Cardiac fibroblast (primary cell): Measurements from ENCODE around the gene SDK1.

Experiments
- DNase-seq, 2 donors: peaks; one replicate each; pipeline versions ENCODE4 v3.0.0 to v3.0.0-alpha.2; 2010; ENCODE audit warnings: low read depth in 2 of 2
- H3K4me3 ChIP-seq, 2 donors: replicated peaks in 1 of 2; 1 replicate in 1 of 2; 2 replicates in 1 of 2; pipeline ENCODE4 v1.5.1; 2011; ENCODE audit warnings: low read depth in 2 of 2, low read length in 2 of 2, mild to moderate bottlenecking in 2 of 2, moderate library complexity in 1 of 2
- TF ChIP-seq, protein P1 (sequence below): IDR thresholded peaks from one replicate; pipeline ENCODE4 v1.5.1; 2011; ENCODE audit warnings: low read depth, mild to moderate bottlenecking, low read length, inconsistent platforms

The SDK1 gene

DNA sequence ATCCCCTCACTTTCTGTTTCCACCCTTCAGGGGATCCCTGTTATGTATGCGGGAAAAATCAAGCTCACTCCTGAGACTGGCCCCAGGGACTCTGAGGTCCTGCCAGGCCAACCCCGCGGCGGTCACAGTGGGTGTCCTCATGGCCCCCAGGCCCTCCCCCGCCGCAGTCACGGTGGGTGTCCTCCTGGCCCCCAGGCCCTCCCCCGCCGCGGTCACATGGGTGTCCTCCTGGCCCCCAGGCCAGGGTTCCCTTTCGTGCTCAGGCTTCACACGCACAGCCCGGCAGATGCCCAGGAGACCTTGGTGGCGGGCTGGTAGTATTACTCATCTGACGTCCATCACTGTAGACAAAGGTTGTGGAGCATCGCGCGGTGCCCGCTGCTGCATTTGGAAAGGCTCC lies 890.0 kb downstream of the SDK1 start:
- H3K4me3 ChIP-seq, result no peak overlapping the region
- no peak for DNase-seq
- TF ChIP-seq, protein P1, sequence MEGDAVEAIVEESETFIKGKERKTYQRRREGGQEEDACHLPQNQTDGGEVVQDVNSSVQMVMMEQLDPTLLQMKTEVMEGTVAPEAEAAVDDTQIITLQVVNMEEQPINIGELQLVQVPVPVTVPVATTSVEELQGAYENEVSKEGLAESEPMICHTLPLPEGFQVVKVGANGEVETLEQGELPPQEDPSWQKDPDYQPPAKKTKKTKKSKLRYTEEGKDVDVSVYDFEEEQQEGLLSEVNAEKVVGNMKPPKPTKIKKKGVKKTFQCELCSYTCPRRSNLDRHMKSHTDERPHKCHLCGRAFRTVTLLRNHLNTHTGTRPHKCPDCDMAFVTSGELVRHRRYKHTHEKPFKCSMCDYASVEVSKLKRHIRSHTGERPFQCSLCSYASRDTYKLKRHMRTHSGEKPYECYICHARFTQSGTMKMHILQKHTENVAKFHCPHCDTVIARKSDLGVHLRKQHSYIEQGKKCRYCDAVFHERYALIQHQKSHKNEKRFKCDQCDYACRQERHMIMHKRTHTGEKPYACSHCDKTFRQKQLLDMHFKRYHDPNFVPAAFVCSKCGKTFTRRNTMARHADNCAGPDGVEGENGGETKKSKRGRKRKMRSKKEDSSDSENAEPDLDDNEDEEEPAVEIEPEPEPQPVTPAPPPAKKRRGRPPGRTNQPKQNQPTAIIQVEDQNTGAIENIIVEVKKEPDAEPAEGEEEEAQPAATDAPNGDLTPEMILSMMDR, result no peak

DNA sequence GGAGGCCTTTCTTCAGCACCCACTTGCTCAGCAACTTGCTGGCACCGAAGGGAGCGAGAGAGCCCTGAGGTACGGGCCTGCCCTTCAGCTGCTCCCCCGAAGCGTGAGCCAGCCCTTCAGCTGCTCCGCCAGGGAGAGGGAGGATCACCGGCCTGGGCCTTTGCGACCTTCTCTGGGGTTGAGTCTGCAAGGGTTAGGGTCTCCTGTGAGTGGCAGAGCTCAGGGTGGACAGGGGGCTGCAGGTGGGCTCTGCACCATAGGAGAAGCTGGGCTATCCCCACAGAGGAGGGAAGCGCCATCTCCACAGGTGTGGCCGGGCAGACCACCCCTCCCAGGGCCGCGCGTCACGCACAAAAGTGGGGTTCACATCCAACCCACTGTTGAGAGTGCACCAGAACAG lies 890.5 kb downstream of the SDK1 start:
- no peak for DNase-seq
- no peak overlapping the region for H3K4me3 ChIP-seq
- TF ChIP-seq, protein P1, result no peak

DNA sequence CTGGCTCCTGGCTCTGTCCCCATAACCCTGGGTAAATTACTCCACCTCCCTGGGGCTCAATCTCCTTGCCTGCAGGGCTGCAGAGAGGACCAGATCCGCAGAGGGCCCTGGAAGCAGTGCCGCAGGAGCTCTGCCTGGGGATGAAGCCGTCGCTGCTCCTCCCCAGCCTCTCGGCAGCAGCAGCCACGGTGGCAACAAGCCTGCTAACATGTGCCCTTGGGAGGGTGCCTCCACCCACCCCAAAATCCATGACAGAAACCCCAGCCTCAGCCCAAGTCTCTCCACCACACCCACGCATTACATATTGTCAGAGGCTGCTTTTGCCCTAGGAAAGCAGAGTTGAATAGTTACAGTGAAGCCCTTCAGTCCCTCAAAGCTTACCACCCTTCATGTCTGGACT lies 894.6 kb downstream of the SDK1 start:
- H3K4me3 ChIP-seq, result no peak overlapping the region
- TF ChIP-seq, protein P1, result no peak
- DNase-seq, result no peak

DNA sequence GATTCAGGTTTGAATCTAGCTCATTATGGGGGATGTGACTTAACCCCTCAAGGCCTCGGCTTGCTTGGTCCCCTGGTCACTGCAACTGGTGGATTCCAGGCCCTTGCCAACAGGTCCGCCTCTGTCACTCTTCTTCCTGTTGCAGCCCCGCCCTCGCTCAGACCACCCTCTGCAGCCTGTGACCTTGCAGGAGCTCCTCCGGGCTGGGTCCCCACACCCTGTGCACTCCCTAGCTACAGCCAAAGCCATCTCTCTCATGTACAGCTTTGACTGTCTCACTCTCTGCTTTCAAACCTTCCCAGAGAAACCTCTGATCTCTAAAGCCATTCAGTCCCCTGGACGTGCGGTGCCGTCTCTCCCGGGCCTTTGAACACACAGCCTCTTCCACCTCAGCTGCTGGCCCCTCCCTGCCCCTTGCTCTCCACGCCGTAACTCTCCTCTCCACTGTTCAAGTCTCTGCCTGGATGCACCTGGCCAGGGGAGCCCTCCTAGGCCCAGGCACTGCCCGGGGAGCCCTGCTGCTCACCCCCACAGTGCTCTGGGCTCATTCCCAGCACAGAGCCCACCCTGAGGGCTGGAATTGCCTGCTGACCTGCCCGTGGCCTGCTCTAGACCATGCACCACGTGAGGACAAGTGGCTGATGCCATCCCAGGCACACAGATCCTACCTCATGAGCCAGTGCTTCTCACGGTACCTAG lies 895.2 kb downstream of the SDK1 start:
- no peak overlapping the region for H3K4me3 ChIP-seq
- TF ChIP-seq, protein P1, result no peak
- DNase-seq, result no peak

DNA sequence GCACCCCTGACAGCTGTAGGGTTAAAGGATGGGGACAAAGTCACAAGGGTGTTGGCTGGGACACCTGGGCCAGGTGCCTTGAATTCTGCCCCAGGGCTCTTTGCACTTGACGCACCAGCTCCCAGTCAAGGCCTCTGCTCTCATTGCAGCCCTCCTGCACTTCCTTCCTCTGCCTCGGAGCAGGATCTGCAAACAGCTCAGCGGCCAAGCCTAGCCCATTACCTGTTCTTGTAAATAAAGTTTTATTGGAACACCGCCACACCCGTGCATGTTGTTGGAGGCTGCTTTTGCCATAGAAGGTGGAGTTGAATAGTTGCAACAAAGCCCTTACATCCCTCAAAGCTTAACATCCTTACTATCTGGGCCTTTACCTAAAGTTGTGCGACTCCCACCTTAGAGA lies 897.2 kb downstream of the SDK1 start:
- no peak for DNase-seq
- TF ChIP-seq, protein P1, result no peak
- H3K4me3 ChIP-seq, result no peak overlapping the region

DNA sequence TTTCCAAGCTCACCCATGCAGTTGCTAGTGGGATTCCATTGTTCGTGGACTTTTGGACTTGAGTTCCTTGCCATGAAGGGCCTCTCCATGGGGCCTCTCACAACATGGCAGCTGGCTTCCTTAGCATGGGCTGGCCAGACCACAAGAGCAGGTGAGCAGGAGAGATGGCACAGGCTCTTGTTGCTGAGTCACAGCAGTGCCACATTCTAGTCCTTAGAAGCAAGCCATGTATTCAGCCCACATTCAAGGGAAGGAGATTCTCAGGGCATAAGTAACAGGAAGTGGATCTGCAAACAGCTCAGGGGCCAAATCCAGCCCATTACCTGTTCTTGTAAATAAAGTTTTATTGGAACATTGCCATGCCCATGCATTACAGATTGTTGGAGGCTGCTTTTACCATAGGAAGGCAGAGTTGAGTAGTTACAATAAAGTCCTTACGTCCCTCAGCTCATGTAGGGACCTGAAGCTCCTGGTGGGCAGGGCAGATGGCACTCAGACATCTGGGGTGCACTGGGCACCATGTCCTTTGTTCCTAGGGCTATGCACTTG lies 899.6 kb downstream of the SDK1 start:
- no peak for DNase-seq
- TF ChIP-seq, protein P1, result no peak
- H3K4me3 ChIP-seq, result no peak overlapping the region
